Activated T-cell treated with anti-CD3 and anti-CD28 coated beads, Interleukin-2, amount 50 U/mL, for 72 hours (primary cell): ENCODE measurements around the gene RNF32. TPM values are rescaled to one million over a fixed set of nuclear protein-coding genes. Genes with fewer than 3 reads are reported as not detected.
"Not testable (repeated sequence)": the region's sequence is repeated elsewhere in the genome, so short reads cannot be mapped to it uniquely, and the experiment has no call there.

ENCODE experiments used
- ATAC-seq, 2 donors: fragments of 150-1000 bp; cut with Tn5 transposase; replicated peaks in 1 of 2; 2 replicates each; pipeline ENCODE4 v1.10.0; 2021; ENCODE audit warnings: moderate library complexity in 2 of 2, mild to moderate bottlenecking in 1 of 2
- DNase-seq, 2 donors: peaks; one replicate each; pipeline ENCODE4 v3.0.0; 2021 to 2022; ENCODE audit warnings: mixed read lengths in 1 of 2
- H3K27ac Mint-ChIP-seq: one replicate; pipeline ENCODE4 v1.8.0; 2022; ENCODE audit warnings: mild to moderate bottlenecking, moderate library complexity, mixed read lengths
- H3K27me3 Mint-ChIP-seq: one replicate; pipeline ENCODE4 v1.8.0; 2022; ENCODE audit warnings: low read depth, mixed read lengths
- H3K36me3 Mint-ChIP-seq, 2 donors: one replicate each; pipeline ENCODE4 v1.8.0; 2022; ENCODE audit warnings: mixed read lengths in 2 of 2, mild to moderate bottlenecking in 1 of 2; ENCODE audit not compliant: insufficient read depth in 2 of 2
- H3K4me1 Mint-ChIP-seq: one replicate; pipeline ENCODE4 v1.8.0; 2022; ENCODE audit warnings: low read depth, mixed read lengths
- H3K4me3 Mint-ChIP-seq, 2 donors: one replicate each; pipeline ENCODE4 v1.8.0; 2022; ENCODE audit warnings: mild to moderate bottlenecking in 2 of 2, mixed read lengths in 2 of 2, moderate library complexity in 2 of 2
- H3K9me3 Mint-ChIP-seq, 2 donors: one replicate each; pipeline ENCODE4 v1.8.0; 2022; ENCODE audit warnings: mixed read lengths in 2 of 2
- total RNA-seq, 2 donors: library from RNA; stranded (reverse); gene quantifications; one replicate each; pipeline ENCODE4 v1.2.3, GENCODE V29; 2022

Gene RNF32
- total RNA-seq, 2 donors from 2014 or later: 3.1 to 4.2 TPM

DNA sequence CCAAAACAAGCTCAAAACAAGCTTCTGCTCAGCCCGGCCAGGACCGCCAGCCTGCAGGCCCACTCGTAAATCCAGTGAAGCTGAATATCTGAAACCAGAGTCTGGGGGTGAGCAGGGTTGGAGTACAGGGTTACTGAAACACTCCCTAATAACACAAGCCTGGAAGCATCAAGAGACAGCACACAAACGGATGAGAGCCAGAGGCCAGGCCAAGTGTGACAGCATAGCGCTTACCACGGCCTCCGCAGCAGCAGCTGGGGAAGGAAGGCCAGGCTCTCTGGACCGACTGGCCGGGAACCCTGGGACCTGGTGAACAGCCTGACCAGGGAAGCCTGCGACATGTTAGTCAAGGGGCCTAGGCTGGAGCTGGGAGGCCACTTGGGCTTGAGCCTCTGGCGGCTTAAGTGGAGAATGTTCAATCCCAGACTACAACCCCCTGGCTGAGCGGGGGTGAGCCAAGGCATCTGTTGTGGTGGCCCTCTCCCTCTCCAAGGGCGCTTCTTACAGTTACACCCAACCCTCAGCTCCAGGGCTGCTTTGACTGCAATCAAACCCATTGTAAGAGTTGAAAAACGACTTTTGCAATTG, 21.7 kb upstream of the RNF32 start:
- no peak overlapping the region for H3K4me3 Mint-ChIP-seq
- ATAC-seq (no peak), DNase-seq (no peak)
- H3K4me1 Mint-ChIP-seq: peaks cover 10% of the 10 kb centered on the region
- peaks cover 64% of the 10 kb centered on the region for H3K27me3 Mint-ChIP-seq
- H3K9me3 Mint-ChIP-seq: peaks cover 6 to 7% of the 10 kb centered on the region in 2 donors
- no peak overlapping the region for H3K27ac Mint-ChIP-seq
- H3K36me3 Mint-ChIP-seq: peaks cover 2 to 3% of the 10 kb centered on the region in 2 donors

DNA sequence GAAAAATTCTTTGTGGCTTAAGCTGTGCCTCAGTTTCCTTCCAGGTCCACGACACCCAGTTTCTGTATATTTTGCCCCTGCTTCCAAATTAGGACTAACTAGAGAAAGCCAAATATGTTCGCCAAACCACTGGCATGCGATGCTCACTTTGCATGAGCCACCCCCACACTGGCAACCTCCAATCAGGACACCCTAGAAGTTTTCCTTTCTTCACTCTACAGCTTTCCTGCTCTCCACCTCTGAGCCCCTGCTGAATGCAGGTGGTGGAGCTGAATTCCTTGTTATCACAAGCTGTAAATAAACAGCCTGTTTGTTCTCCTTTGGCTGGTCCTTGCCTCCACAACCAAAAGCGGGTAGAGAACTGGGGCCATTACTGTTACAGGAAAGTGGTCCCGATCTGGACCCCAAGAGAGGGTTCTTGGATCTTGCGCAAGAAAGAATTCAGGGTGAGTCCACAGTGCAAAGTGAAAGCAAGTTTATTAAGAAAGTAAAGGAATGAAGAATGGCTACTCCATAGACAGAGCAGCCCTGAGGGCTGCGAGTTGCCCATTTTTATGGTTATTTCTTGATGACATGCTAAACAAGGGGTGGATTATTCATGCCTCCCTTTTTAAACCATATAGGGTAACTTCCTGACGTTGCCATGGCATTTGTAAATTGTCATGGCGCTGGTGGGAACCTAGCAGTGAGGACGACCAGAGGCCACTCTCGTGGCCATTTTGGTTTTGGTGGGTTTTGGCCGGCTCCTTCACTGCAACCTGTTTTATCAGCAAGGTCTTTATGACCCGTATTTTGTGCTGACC, 20.9 kb upstream of the RNF32 start:
- not testable (repeated sequence) for ATAC-seq, H3K4me1 Mint-ChIP-seq, H3K9me3 Mint-ChIP-seq, H3K4me3 Mint-ChIP-seq, H3K36me3 Mint-ChIP-seq, DNase-seq, H3K27ac Mint-ChIP-seq
- peaks cover 64% of the 10 kb centered on the region for H3K27me3 Mint-ChIP-seq

DNA sequence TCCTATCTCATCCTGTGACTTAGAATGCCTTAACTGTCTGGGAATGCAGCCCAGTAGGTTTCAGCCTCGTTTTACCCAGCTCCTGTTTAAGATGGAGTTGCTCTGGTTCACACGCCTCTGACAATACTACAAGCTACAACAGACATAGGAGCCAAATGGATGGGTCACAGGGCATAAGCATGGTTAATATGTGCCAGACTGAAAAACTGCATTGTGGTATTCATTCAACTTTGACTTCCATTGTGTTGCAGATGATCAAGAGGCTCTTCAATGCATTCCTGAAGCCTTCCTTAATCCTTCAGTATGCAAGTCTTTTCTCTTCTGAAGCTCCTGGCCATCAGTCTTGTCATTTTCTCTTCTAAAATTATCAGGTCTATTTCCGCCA, 20.3 kb upstream of the RNF32 start:
- ATAC-seq (no peak), DNase-seq (no peak)
- peaks cover 2 to 3% of the 10 kb centered on the region in 2 donors for H3K36me3 Mint-ChIP-seq
- peaks cover 6 to 7% of the 10 kb centered on the region in 2 donors for H3K9me3 Mint-ChIP-seq
- no peak overlapping the region for H3K27ac Mint-ChIP-seq
- H3K4me1 Mint-ChIP-seq: peaks cover 10% of the 10 kb centered on the region
- H3K4me3 Mint-ChIP-seq: no peak overlapping the region
- H3K27me3 Mint-ChIP-seq: peaks cover 58% of the 10 kb centered on the region

DNA sequence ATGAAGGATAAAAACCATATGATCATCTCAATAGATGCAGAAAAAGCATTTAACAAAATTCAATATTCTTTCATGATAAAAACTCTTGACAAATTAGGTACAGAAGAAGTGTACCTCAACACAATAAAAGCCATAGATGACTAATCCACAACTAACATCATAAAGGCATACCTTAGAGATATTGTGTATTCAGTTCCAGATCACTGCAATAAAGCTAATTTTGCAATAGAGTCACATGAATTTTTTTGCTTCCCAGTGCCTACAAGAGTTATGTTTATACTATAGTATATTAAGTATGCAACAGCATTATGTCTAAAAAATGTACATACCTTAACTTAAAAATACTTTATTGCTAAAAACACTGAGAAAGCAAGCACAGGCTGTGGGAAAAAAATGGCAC, 18.9 kb upstream of the RNF32 start:
- peaks cover 6% of the 10 kb centered on the region for H3K4me1 Mint-ChIP-seq
- peaks cover 47% of the 10 kb centered on the region for H3K27me3 Mint-ChIP-seq
- DNase-seq: no peak
- peaks cover 2 to 3% of the 10 kb centered on the region in 2 donors for H3K36me3 Mint-ChIP-seq
- peaks cover 6 to 7% of the 10 kb centered on the region in 2 donors for H3K9me3 Mint-ChIP-seq
- H3K27ac Mint-ChIP-seq: no peak overlapping the region
- ATAC-seq: no peak
- no peak overlapping the region for H3K4me3 Mint-ChIP-seq

DNA sequence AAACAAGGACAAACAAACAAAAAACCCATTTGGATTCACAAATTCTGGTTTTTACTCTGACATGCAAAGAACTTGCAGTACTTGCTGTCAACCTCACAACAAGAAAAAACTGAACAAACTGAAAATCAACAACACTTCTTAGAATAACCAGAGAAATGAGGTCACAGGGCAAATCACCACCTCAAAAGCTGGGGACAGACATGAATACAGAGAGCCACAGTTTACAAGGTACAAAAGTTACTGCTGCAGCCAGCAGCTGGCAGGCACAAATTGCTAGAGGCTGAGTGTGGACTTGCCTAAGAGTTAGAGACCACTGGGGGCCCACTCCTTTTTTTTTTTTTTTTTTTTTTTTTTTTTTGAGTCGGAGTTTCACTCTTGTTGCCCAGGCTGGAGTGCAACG, 15.0 kb upstream of the RNF32 start:
- H3K36me3 Mint-ChIP-seq: peaks cover 4 to 14% of the 10 kb centered on the region in 2 donors
- H3K4me3 Mint-ChIP-seq: no peak overlapping the region
- H3K4me1 Mint-ChIP-seq: no peaks in the 10 kb centered on the region
- ATAC-seq (peak; percentile 54 to 87), DNase-seq (peak in 1 of 2 donors; percentile 7)
- H3K27ac Mint-ChIP-seq: no peak overlapping the region
- peaks cover 13 to 17% of the 10 kb centered on the region in 2 donors for H3K9me3 Mint-ChIP-seq
- H3K27me3 Mint-ChIP-seq: peaks cover 25% of the 10 kb centered on the region

DNA sequence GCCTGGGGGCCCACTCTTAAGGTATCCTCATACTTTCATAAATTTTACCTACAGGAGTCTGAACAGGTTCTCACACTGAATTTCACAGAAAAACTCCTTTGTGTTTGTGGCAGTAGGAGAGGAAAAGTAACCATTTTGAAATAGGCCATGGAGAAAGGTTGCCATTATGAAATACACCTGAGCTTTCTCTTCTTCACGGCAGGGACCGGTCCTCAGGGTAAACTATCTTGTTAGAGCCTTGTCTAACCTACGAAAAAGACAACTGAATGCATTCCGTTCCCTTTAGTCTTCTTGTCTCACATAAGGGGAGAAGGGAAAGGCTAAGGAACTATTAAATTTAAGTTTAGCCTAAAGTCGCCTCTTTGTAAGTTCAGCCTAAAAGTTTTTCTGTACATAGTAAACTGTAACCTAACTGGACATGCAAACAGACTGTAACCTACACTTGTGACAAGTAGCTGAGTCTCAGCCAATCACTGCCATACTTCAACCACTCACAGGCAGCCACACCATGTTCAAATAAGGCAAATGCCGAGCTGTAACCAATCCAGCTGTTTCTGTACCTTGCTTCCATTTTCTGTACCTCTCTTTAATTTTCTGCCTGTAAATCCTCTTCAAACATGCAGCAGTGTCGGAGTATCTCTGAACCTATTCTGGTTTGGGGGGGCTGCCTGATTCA, 14.2 kb upstream of the RNF32 start:
- Mint-ChIP-seq H3K4me1 (no peaks in the 10 kb centered on the region), H3K36me3 (peaks cover 4 to 13% of the 10 kb centered on the region in 2 donors), H3K27me3 (peaks cover 19% of the 10 kb centered on the region), H3K9me3 (peaks cover 10 to 12% of the 10 kb centered on the region in 2 donors), H3K4me3 (no peak overlapping the region), H3K27ac (no peak overlapping the region)
- DNase-seq (no peak), ATAC-seq (no peak)

DNA sequence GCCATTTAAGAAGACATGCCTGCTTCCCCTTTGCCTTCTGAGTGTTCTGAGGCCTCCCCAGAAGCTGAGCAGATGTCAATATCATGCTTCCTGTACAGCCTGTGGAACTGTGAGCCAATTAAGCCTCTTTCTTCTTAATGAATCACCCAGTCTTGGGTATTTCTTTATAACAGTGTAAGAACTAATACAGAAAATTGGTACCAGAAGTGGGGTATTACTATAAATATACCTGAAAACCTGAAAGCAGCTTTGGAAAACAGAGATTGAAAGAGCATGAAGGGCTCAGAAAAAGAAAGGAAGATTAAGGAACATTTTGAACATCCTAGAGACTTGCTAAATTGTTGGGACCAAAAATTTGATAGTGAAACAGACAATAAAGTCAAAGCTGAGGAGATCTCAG, 12.0 kb upstream of the RNF32 start:
- ATAC-seq (no peak), DNase-seq (no peak)
- Mint-ChIP-seq H3K27me3 (peaks cover 21% of the 10 kb centered on the region), H3K9me3 (peaks cover 7 to 10% of the 10 kb centered on the region in 2 donors), H3K4me3 (no peak overlapping the region), H3K4me1 (no peaks in the 10 kb centered on the region), H3K27ac (no peak overlapping the region), H3K36me3 (peaks cover 2 to 12% of the 10 kb centered on the region in 2 donors)

DNA sequence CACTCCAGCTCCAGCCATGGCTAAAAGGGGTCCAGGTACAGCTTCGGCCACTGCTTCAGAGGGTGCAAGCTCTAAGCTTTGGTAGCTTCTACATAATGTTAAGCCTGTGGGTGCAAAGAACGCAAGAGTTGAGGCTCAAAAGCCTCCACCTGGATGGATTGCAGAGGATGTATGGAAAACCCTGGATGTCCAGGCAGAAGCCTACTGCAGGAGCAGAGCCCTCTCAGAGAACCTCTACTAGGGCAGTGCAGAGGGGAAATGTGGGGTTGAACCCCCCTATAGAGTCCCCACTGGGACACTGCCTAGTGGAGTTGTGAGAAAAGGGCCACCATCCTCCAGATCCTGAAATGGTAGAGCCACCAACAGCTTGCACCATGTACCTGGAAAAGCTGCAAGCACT, 10.7 kb upstream of the RNF32 start:
- H3K4me1 Mint-ChIP-seq: no peaks in the 10 kb centered on the region
- ATAC-seq (no peak), DNase-seq (no peak)
- H3K9me3 Mint-ChIP-seq: peaks cover 7 to 10% of the 10 kb centered on the region in 2 donors
- peaks cover 25% of the 10 kb centered on the region for H3K27me3 Mint-ChIP-seq
- H3K4me3 Mint-ChIP-seq: no peak overlapping the region
- no peak overlapping the region for H3K27ac Mint-ChIP-seq
- peaks cover 2 to 12% of the 10 kb centered on the region in 2 donors for H3K36me3 Mint-ChIP-seq

DNA sequence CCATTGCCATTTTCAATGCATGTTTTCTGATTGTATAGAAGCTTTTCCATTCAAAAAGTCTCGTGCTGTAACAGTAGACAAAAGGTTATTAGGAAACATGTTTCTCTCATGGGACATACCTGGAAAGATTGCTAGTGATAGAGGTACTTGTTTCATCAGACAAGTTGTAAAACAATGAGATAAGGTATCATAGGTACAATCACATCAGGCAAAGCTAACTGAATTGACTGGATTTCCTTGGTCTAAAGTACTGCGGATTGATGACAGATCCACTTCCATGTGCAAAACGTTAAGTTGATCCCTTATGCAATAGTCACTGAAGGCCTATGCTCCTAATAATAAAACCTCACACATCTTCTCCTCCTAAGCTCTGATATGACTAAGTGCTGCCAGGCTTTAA, 6.5 kb upstream of the RNF32 start:
- peaks cover 3% of the 10 kb centered on the region for H3K4me1 Mint-ChIP-seq
- H3K36me3 Mint-ChIP-seq: no peaks in the 10 kb centered on the region
- H3K4me3 Mint-ChIP-seq: no peak overlapping the region
- H3K9me3 Mint-ChIP-seq: peaks cover 0 to 2% of the 10 kb centered on the region in 2 donors
- H3K27ac Mint-ChIP-seq: no peak overlapping the region
- DNase-seq (no peak), ATAC-seq (no peak)
- H3K27me3 Mint-ChIP-seq: peaks cover 34% of the 10 kb centered on the region

DNA sequence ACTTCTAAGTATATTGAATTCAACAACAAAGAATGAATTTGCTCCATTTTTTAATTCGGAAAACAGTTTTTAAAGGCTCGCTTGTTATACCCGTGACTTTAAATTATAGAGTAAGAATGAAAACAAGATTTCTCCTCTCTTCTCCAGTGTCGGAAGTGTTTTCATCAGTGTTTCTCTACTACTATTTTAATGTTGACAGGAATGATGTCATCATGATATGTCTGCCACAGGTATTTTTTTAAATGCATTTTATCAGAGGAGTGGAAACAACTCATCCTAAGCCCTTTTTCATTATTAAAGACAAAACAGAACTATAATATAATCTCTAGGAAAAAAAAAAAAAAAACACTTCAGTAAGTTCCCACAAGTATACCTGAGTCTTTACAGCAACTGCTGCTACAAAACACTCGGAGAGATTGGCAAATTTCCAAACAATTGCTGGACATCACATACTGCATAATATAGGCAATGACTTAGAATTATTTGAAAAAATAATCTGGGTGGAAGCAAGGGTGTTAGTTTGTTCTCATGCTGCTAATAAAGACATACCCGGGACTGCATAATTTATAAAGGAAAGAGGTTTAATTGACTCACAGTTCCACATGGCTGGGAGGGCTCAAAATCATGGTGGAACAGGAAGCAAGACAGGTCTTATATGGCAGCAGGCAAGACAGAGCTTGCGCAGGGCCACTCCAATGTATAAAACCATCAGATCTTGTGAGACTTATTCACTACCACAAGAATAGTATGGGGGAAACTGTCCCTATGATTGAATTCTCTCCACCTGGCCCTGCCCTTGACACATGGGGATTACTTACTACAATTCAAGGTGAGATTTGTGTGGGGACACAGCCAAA, 4.8 kb upstream of the RNF32 start:
- Mint-ChIP-seq H3K36me3 (peaks cover 0 to 7% of the 10 kb centered on the region in 2 donors), H3K9me3 (peaks cover 3 to 6% of the 10 kb centered on the region in 2 donors), H3K4me3 (no peak overlapping the region), H3K4me1 (peaks cover 11% of the 10 kb centered on the region), H3K27me3 (peaks cover 41% of the 10 kb centered on the region), H3K27ac (no peak overlapping the region)
- no peak for ATAC-seq
- DNase-seq: no peak

DNA sequence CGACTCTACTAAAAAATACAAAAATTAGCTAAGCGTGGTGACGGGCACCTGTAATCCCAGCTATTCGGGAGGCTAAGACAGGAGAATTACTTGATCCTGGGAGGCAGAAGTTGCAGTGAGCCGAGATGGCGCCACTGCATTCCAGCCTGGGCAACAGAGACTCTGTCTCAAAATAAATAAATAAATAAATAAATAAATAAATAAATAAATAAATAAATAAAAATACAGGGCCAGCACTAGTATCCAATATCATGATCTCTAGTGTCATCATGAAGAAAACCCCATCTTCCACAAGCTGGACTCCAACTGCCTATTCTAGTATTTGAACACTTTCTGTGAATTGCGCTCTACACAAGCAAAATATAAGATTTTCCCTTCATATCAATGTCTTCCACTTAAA, 3.5 kb upstream of the RNF32 start:
- peaks cover 47% of the 10 kb centered on the region for H3K27me3 Mint-ChIP-seq
- H3K4me3 Mint-ChIP-seq, ATAC-seq, H3K9me3 Mint-ChIP-seq, DNase-seq, H3K36me3 Mint-ChIP-seq, H3K27ac Mint-ChIP-seq: not testable (repeated sequence)
- H3K4me1 Mint-ChIP-seq: peaks cover 17% of the 10 kb centered on the region

DNA sequence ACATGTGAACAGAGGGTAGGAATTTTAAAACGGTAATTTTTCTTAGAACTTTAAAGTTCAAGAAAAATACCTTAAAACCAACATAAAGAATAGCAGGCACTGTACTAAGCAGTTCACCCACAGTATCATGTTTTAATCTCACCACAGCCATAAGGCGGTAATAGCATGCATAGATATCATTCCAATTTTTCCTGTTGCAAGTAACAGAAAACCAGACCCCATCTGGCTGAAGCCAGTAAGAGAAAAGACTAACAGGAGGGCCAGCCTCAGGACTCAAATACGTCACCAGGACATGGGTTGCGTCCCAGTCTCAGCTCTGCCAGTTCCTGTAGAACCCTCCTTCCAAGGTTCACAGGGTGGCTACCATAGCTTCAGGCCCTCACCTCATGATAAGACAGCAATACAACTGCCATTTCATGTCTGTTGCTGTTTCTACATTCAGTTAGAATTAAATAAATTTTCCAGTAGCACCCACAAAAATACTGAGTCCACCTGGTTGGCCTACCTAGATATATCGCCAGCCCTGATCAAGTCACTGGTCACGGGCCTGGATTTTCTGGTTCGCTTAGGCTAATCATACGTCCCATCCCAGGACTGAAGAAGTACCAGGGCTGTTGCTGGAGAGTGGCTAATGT, 2.0 kb upstream of the RNF32 start:
- peaks cover 17% of the 10 kb centered on the region for H3K4me1 Mint-ChIP-seq
- H3K36me3 Mint-ChIP-seq: peaks cover 0 to 7% of the 10 kb centered on the region in 2 donors
- H3K4me3 Mint-ChIP-seq: no peak overlapping the region
- no peak overlapping the region for H3K27ac Mint-ChIP-seq
- ATAC-seq (no peak), DNase-seq (no peak)
- peaks cover 42% of the 10 kb centered on the region for H3K27me3 Mint-ChIP-seq
- H3K9me3 Mint-ChIP-seq: peaks cover 3 to 6% of the 10 kb centered on the region in 2 donors
